Large intestine (tissue), 3 donors: ENCODE measurements around the gene ANLN. TPM values are rescaled to one million over a fixed set of nuclear protein-coding genes. Genes with fewer than 3 reads are reported as not detected.
A peak's percentile ranks its signal among the peaks of the same experiment; 100 is the strongest.

Experiments
- DNase-seq, 2 donors: peaks; one replicate each; pipeline versions ENCODE4 v3.0.0 to v3.0.0-alpha.2; 2013
- H3K27ac ChIP-seq: one replicate; pipeline ENCODE4 v1.5.1; 2013; ENCODE audit warnings: low read length
- H3K27me3 ChIP-seq: 2 replicates; pipeline ENCODE4 v1.6.1; 2013; ENCODE audit warnings: low read length; ENCODE audit not compliant: control insufficient read depth, insufficient read depth
- H3K36me3 ChIP-seq: 2 replicates; pipeline ENCODE4 v1.6.1; 2013; ENCODE audit warnings: low read length; ENCODE audit not compliant: control insufficient read depth, insufficient read depth
- H3K4me1 ChIP-seq: one replicate; pipeline ENCODE4 v1.6.1; 2013; ENCODE audit warnings: low read length; ENCODE audit not compliant: control insufficient read depth, insufficient read depth
- H3K4me3 ChIP-seq: one replicate; pipeline ENCODE4 v1.5.1; 2013; ENCODE audit warnings: low read length
- H3K9me3 ChIP-seq: one replicate; pipeline ENCODE4 v1.6.1; 2013; ENCODE audit warnings: mild to moderate bottlenecking, low read depth, low read length, moderate library complexity; ENCODE audit not compliant: control insufficient read depth
- WGBS: methylation state at CpG from one replicate; pipeline ENCODE4 v1.1.5; 2013; ENCODE audit warnings: low lambda C conversion rate; ENCODE audit not compliant: insufficient coverage; 5-methylcytosine and 5-hydroxymethylcytosine counted together
- polyA plus RNA-seq: library from polyadenylated mRNA; unstranded; fragments of 120-200 nt; gene quantifications from one replicate; pipeline ENCODE4 v1.2.1, GENCODE V29; 2013

ANLN gene
- polyA plus RNA-seq, 1 donor: 19.4 TPM

DNA sequence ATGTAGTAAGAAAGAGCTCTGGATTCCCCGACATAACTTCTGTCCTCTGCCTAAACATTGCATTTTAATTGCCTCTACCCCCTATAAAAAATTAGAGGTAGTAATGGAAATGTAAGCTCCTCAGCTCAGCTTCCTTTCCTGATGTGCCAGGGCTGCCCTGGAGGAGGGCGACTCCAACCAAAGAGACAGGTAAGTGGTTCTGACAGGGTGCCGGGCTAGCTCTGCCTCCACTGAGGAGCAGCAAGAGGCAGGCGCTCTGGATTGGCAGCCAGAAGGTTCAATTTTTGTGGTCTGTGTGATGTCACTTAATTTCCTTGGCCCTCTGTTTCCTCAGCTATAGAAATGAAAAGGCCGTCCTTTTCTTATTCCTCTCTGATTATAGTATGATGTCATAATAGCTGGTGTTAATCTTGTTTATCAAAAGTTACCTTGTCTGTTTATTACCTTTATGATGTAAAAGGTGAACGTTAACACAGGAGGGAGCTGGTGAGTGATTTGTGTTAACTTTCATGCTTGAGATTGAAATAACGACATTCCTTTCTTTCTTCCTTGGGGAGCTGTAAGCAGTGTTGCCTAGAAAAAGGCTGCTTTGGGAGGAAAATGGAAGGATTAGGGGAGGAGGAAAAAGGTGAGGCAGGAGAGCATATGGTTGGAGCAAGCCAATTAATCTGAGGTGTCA lies 51.8 kb downstream of the ANLN start:
- Histone ChIP-seq H3K27ac (no peak overlapping the region), H3K9me3 (no peaks in the 10 kb centered on the region), H3K4me3 (no peak overlapping the region), H3K27me3 (no peaks in the 10 kb centered on the region), H3K36me3 (peaks cover 2% of the 10 kb centered on the region), H3K4me1 (no peaks in the 10 kb centered on the region)
- DNase-seq: no peak
- WGBS: 34% methylated on average over 3 of the region's 7 CpGs

DNA sequence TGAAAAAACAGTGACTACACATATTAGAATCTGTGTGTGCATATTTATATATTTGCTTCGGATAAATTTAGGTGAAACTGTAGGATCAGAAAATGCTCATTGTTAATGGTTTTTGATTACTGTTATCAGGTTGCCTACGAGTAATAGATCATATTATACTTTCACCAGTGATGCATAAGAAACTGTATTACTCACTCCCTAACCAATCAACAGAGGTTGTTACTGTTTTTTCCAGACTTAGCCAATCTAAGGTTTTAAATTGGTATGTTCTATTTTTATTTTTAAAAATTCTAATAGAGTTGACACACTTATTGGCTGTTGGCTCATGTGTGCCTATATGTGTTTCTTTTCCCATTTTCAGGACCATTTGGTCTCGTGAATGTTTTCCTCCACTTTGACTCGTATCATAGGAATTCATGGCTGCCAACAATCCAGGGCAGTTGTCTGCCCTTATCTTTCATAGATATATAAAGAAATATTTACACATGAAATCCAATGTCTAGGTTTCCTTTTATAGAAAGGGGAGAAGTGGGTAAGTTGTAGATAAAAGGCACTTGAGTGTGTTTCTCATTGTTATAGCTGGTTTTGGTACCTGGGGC lies 59.2 kb downstream of the ANLN start:
- Histone ChIP-seq H3K4me1 (no peaks in the 10 kb centered on the region), H3K9me3 (no peaks in the 10 kb centered on the region), H3K27ac (no peak overlapping the region), H3K27me3 (no peaks in the 10 kb centered on the region), H3K36me3 (peaks cover 18% of the 10 kb centered on the region), H3K4me3 (no peak overlapping the region)
- WGBS: 93% methylated on average over 3 of the region's 4 CpGs
- no peak for DNase-seq

DNA sequence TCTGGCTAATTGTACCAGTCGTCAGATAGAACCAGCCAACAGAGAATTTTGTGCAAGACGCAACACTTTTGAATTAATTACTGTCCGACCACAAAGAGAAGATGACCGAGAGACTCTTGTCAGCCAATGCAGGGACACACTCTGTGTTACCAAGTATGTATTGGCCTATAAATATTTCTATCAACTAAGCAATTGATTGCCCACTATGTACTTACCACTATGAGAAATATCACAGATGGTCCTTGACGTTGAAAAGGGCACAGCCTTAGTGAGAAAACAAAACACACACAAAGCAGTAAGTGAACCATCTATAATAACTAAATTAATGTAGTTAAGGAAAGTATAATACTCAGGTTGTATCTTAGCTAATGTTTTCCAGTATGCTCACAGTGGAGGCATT lies 60.0 kb downstream of the ANLN start:
- H3K9me3 ChIP-seq: no peaks in the 10 kb centered on the region
- DNase-seq: no peak
- no peak overlapping the region for H3K4me3 ChIP-seq
- H3K27ac ChIP-seq: no peak overlapping the region
- WGBS: no CpG with 5 or more reads among the region's 5 CpGs
- H3K4me1 ChIP-seq: no peaks in the 10 kb centered on the region
- peaks cover 18% of the 10 kb centered on the region for H3K36me3 ChIP-seq
- H3K27me3 ChIP-seq: no peaks in the 10 kb centered on the region

DNA sequence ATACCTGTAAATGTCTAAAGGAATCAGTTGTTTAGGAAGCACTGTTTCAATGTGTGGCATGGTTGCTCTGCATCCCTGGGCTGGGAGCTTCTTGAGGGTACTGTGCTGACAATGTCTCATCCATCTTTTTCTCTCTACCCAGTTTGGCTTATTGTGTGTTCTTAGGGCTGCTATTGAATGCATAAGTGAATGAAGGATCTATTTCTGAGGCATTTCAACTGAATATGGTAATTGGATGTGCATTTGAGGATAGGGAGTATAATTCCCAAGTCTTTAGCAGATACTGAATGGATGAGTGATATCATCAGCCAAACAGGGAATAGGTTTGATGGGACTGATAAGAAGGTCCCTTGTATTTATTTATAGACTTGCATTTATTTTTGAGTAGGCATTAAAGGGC lies 64.1 kb downstream of the ANLN start:
- Histone ChIP-seq H3K4me1 (no peaks in the 10 kb centered on the region), H3K36me3 (peaks cover 18% of the 10 kb centered on the region), H3K9me3 (no peaks in the 10 kb centered on the region), H3K27ac (no peak overlapping the region), H3K4me3 (no peak overlapping the region), H3K27me3 (no peaks in the 10 kb centered on the region)
- no peak for DNase-seq

DNA sequence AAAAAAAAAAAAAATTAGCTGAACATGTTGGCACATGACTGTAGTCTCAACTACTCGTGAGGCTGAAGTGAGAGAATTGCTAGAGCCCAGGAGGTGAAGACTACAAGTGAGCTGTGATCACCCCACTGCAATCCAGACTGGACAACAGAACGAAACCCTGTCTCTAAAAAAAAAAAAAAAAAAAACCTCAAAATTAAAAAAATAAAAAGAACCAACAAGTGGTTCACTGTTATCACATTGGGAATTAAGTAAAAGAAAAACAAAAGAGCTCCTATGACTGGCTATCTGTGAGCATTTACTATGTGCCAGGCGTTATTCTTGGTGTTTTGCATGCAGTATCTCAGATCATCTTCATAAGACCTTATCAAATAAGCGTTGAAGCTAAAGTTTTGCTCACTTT lies 66.0 kb downstream of the ANLN start:
- H3K4me1 ChIP-seq: no peaks in the 10 kb centered on the region
- no peaks in the 10 kb centered on the region for H3K9me3 ChIP-seq
- H3K36me3 ChIP-seq: peaks cover 10% of the 10 kb centered on the region
- no peaks in the 10 kb centered on the region for H3K27me3 ChIP-seq
- H3K27ac ChIP-seq: no peak overlapping the region
- no peak for DNase-seq
- 100% methylated on average over 1 of the region's 4 CpGs for WGBS
- H3K4me3 ChIP-seq: no peak overlapping the region

DNA sequence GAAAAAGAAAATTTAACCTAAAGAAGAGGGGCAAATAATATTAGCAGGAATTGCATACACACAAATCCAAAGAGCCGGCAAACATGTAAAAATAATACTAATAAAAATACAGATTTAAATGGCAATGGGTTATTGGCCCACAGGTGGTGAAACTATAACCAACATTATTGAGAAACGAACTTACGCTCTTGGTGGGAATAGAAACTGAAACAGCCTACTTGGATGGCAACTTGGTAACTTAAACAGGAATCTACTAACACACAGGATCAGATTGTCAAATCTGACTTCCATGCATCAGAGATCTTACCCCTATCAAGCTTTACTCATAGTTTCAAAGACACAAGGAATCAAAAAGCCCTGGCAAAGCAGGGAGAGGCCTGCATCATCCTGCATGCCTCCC lies 66.5 kb downstream of the ANLN start:
- H3K27me3 ChIP-seq: no peaks in the 10 kb centered on the region
- H3K9me3 ChIP-seq: no peaks in the 10 kb centered on the region
- no peak overlapping the region for H3K4me3 ChIP-seq
- WGBS: no CpG with 5 or more reads among the region's 3 CpGs
- H3K36me3 ChIP-seq: peaks cover 7% of the 10 kb centered on the region
- DNase-seq: peak in 1 of 2 donors; percentile 20
- peak overlapping the region; percentile 6 for H3K27ac ChIP-seq
- no peaks in the 10 kb centered on the region for H3K4me1 ChIP-seq

DNA sequence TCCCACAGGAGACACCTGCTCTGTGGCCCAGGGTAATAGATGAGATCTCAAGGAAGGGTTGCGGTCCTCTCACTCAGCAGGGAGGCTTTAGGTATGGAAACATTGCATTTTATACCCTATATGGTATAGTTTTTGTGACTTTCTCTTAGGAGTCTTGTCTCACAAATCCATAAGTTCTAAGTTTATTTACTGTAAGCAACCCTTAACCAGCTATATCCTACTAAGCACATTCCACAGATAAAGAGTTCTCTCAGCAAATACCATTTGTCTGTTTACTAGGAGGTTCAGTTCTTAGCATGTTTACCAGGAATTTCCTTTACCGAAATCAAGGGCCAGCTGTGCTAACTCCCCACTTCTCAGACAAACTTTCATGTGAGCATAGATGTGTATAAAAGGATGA lies 66.9 kb downstream of the ANLN start:
- Histone ChIP-seq H3K9me3 (no peaks in the 10 kb centered on the region), H3K4me3 (no peak overlapping the region), H3K36me3 (peaks cover 7% of the 10 kb centered on the region), H3K4me1 (no peaks in the 10 kb centered on the region), H3K27ac (peak overlapping the region; percentile 6), H3K27me3 (no peaks in the 10 kb centered on the region)
- no CpG with 5 or more reads among the region's 2 CpGs for WGBS
- DNase-seq: no peak

DNA sequence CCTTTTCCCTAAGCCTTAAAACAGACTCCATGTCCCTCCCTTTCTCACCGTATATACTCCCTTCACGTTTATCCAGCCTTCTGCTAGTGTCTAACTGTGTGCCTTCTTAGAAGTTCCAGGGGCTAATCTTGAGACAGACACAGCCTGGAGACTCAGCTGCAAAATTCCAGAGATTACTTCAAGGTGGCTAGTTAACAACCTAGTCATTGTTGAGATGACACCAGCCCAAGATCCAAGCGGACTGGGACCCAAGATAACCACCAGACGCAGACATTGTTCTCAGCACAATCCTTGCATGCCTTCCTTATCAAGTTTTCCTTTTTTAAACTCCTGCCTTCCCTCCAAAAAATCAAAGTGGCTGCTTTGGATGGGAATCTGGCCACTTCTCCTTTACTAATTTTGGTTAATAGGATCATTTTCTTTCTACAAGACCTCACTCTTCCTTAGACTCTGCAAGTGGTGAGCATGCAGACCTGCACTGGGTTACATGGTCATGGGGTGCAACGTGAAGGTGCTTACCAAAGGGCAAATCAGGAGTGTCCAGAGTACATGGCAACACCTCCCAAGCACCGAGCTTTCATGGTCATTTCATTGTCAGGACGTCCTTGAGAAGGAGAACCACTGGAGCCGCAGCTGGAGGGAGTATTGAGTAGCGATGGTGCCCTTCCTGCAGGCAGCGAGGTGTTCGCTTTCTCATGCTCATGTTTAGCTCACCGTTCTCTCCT lies 69.7 kb downstream of the ANLN start:
- no peaks in the 10 kb centered on the region for H3K27me3 ChIP-seq
- WGBS: 60% methylated on average over 1 of the region's 12 CpGs
- DNase-seq: no peak
- no peak overlapping the region for H3K4me3 ChIP-seq
- H3K4me1 ChIP-seq: no peaks in the 10 kb centered on the region
- no peaks in the 10 kb centered on the region for H3K9me3 ChIP-seq
- H3K36me3 ChIP-seq: no peaks in the 10 kb centered on the region
- H3K27ac ChIP-seq: no peak overlapping the region

DNA sequence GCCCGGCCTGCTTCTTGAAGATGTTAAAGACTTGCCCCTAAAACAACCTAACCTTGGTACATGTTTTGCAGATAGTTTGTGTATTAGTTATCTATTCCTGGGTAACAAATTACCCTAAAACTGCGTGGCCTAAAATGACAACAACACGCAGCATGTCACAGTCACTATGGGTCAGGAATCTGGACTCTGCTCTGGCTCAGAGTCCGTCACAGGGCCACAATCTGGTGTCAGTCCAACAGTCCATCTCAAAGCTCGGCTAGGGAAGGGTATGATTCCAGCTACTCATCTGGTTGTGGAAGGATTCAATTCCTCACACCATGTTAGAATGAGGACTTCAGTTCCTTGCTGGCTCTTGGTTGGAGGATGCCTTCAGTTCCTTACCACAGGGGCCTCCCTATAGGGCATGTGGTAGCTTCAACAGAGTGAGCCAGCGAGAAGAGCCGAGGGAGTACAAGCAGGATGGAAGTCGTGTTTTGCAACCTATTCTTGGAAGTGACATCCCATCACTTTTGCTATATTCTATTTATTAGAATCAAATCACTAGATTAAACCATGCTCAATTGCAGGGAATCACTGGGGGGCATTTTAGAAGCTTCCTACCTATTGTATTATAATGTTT lies 71.3 kb downstream of the ANLN start:
- peak; percentile 23 to 54 for DNase-seq
- no peaks in the 10 kb centered on the region for H3K4me1 ChIP-seq
- no peaks in the 10 kb centered on the region for H3K36me3 ChIP-seq
- no peaks in the 10 kb centered on the region for H3K9me3 ChIP-seq
- H3K27ac ChIP-seq: no peak overlapping the region
- H3K27me3 ChIP-seq: no peaks in the 10 kb centered on the region
- 93% methylated on average over 3 of the region's 8 CpGs for WGBS
- H3K4me3 ChIP-seq: no peak overlapping the region

DNA sequence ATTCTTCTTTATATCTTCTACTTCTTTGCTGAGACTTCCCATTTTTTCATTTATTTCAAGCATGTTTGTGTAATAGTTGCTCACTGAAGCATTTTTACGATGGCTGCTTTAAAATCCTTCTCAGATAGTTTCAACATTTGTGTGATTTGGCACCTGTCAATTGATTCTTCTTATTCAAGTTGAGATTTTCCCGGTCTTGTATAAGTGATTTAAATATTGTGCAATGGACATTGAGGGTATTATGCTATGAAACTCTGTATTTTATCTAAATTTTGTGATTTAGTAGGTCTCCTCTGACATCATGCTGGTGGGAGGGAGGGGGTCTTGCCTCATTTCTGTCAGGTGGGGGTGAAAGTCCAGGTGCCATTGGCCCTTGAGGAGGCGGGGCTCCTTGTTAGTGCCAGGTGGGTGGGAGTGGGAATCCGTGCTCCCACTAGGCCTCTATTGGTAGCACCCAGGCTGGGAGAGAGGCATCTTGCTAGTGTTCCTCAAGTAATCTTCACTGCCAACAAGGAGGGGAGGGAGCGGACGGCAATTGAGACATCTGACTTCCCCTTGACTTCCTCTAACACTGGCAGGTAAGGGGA lies 73.0 kb downstream of the ANLN start:
- H3K36me3 ChIP-seq: no peaks in the 10 kb centered on the region
- WGBS: 100% methylated on average over 1 of the region's 6 CpGs
- no peak overlapping the region for H3K4me3 ChIP-seq
- no peaks in the 10 kb centered on the region for H3K9me3 ChIP-seq
- H3K27ac ChIP-seq: no peak overlapping the region
- no peaks in the 10 kb centered on the region for H3K4me1 ChIP-seq
- no peak for DNase-seq
- H3K27me3 ChIP-seq: no peaks in the 10 kb centered on the region
